Activated CD4-positive, alpha-beta memory T cell treated with anti-CD3 and anti-CD28 coated beads for 36 hours (primary cell): ENCODE measurements around the gene STEAP2. TPM values are rescaled to one million over a fixed set of nuclear protein-coding genes. Genes with fewer than 3 reads are reported as not detected.

Experiments
- CTCF ChIA-PET: fragments of 350-600 bp; sonication (Branson Sonifier 250); formaldehyde crosslinking; loops from one replicate; lab custom pipeline; 2021; ENCODE audit warnings: antibody characterized with exemption, inconsistent platforms; lab: Charles Lee
- POLR2A ChIA-PET: fragments of 350-600 bp; sonication (Branson Sonifier 250); formaldehyde crosslinking; loops from one replicate; lab custom pipeline; 2021; ENCODE audit warnings: antibody characterized with exemption; lab: Charles Lee
- DNase-seq: peaks from one replicate; pipeline ENCODE4 v3.0.0-alpha.2; 2020
- H3K27ac Mint-ChIP-seq: one replicate; pipeline ENCODE4 v1.8.0; 2021; ENCODE audit warnings: mixed read lengths
- H3K27me3 Mint-ChIP-seq: one replicate; pipeline ENCODE4 v1.8.0; 2021; ENCODE audit warnings: mixed read lengths
- H3K36me3 Mint-ChIP-seq: one replicate; pipeline ENCODE4 v1.8.0; 2021; ENCODE audit warnings: mixed read lengths
- H3K4me1 Mint-ChIP-seq: one replicate; pipeline ENCODE4 v1.8.0; 2021; ENCODE audit warnings: low read depth, mixed read lengths
- H3K4me3 Mint-ChIP-seq: one replicate; pipeline ENCODE4 v1.8.0; 2021; ENCODE audit warnings: mild to moderate bottlenecking, mixed read lengths
- H3K9me3 Mint-ChIP-seq: one replicate; pipeline ENCODE4 v1.8.0; 2021; ENCODE audit warnings: mixed read lengths
- intact Hi-C: fragments of 100-400 bp; cut with micrococcal nuclease; formaldehyde crosslinking; loops from one replicate; pipeline ENCODE4 v1.15.1; 2023
- total RNA-seq, 2 experiments: library from RNA; stranded (reverse); gene quantifications; one replicate each; pipeline ENCODE4 v1.2.3, GENCODE V29; 2021

Gene STEAP2
- not detected for total RNA-seq

- intact Hi-C loops = loop anchor here (5.0 kb wide), 1 partner anchor 59 kb away; the partner anchor contains the start of gene STEAP1
- H3K27ac Mint-ChIP-seq = no peak within 1 kb of the TSS
- CTCF ChIA-PET = interaction anchor here (0.8 to 1.7 kb wide), 6 partner anchors 15 to 216 kb away, joined by 3 to 7 read pairs (median 4); partner anchors contain the start of gene STEAP1
Observed at GRCh38 chr7:90211391-90212148, at the start of gene STEAP2. TSS of gene STEAP2 (plus strand) at chr7:90211740. CDS start at chr7:90225083, 13,343 bp downstream.

DNA sequence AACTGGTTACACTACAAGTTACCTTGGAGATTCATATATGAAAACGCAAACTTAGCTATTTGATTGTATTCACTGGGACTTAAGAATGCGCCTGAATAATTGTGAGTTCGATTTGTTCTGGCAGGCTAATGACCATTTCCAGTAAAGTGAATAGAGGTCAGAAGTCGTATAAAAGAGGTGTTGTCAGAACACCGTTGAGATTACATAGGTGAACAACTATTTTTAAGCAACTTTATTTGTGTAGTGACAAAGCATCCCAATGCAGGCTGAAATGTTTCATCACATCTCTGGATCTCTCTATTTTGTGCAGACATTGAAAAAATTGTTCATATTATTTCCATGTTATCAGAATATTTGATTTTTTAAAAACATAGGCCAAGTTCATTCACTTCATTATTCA, 48.0 kb upstream of the STEAP2 start:
- Mint-ChIP-seq H3K36me3 (no peaks in the 10 kb centered on the region), H3K4me1 (no peaks in the 10 kb centered on the region), H3K27me3 (peaks cover 16% of the 10 kb centered on the region), H3K9me3 (no peaks in the 10 kb centered on the region), H3K4me3 (no peak overlapping the region), H3K27ac (no peak overlapping the region)
- intact Hi-C loops = no loop called here
- ChIA-PET CTCF (interaction anchor here (0.7 to 1.2 kb wide), 2 partner anchors 10 to 1372 kb away, joined by 3 to 4 read pairs; partner anchors contain the start of gene STEAP1), POLR2A (no interaction called here)
- DNase-seq = no peak

More at GRCh38 chr7:90211391-90212148, at the start of gene STEAP2:
- POLR2A ChIA-PET = no interaction called here
- H3K27me3 Mint-ChIP-seq = peaks cover 21% of the 10 kb centered on the region
- no peaks in the 10 kb centered on the region for H3K9me3 Mint-ChIP-seq
- H3K4me3 Mint-ChIP-seq = peak within 1 kb of the TSS; percentile 26
- H3K4me1 Mint-ChIP-seq = peaks cover 6% of the 10 kb centered on the region
- H3K36me3 Mint-ChIP-seq = no peaks in the 10 kb centered on the region
- DNase-seq = peak; percentile 41

DNA sequence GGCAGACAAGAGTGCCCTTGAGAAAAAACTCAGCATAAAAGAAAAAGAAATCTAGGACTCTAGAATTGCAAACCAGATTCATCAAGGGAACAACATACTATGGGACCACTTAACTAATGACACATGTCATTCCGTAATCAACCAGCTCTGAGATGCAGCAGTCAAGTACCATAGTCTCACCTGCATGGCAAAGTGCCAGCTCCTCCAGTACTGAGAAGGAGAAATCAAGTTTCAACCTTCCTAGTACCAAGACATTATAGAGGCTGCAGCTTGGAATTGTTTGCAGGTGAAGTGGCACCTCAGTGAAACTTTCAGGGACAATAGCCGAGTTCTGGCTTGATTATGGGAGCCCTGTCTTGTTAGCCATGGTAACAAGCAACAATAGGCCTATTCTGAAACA, 45.8 kb upstream of the STEAP2 start:
- H3K27ac Mint-ChIP-seq = no peak overlapping the region
- peaks cover 16% of the 10 kb centered on the region for H3K27me3 Mint-ChIP-seq
- intact Hi-C loops = no loop called here
- ChIA-PET CTCF (interaction anchor here (0.8 to 2.2 kb wide), 2 partner anchors 45 to 262 kb away, joined by 3 to 10 read pairs; partner anchors contain the start of gene STEAP2), POLR2A (no interaction called here)
- H3K4me1 Mint-ChIP-seq = no peaks in the 10 kb centered on the region
- H3K9me3 Mint-ChIP-seq = no peaks in the 10 kb centered on the region
- H3K4me3 Mint-ChIP-seq = no peak overlapping the region
- no peak for DNase-seq
- no peaks in the 10 kb centered on the region for H3K36me3 Mint-ChIP-seq

DNA sequence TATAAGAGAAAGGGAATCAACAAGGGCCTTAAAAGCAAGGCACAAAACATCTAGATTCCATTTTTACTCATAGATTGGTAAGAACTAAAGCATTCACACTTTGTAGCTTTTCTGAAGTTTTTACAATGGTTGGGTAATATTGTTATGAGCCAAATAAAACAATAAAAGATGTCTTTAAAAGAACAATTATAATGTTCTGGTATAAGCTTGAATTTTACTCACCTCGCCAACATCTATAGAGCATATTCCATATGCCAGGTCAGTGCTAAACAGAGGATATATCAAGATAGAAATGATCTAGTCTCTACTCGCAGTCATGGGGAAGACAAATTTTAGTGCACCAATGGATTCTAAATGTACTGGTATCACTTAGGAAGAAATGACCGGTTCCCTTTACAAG, 45.4 kb upstream of the STEAP2 start:
- DNase-seq = no peak
- H3K4me1 Mint-ChIP-seq = no peaks in the 10 kb centered on the region
- H3K27ac Mint-ChIP-seq = no peak overlapping the region
- H3K4me3 Mint-ChIP-seq = no peak overlapping the region
- intact Hi-C loops = no loop called here
- H3K36me3 Mint-ChIP-seq = no peaks in the 10 kb centered on the region
- POLR2A ChIA-PET = no interaction called here
- CTCF ChIA-PET = interaction anchor here (0.9 to 2.2 kb wide), 2 partner anchors 8 to 262 kb away, joined by 3 to 10 read pairs; no protein-coding TSS in a partner anchor
- no peaks in the 10 kb centered on the region for H3K9me3 Mint-ChIP-seq
- H3K27me3 Mint-ChIP-seq = peaks cover 20% of the 10 kb centered on the region

DNA sequence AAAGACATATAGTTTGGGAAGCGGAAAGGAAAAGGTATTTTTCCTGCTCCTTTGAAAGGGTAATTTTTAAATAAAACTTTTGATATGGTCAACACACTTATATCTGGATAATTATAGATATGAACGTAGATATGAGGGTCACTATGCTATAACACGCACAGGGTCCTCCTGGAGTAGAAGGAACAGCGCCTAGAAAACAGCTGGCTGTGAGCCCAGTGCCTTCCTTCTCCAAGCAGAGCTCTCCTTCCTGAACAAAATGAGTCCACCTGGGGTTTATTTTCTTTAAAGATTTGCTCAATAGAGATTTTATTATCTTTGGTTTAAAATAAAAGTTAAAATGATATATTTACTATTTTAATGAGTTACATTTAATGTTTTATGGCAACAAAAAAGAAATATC, 44.2 kb upstream of the STEAP2 start:
- Mint-ChIP-seq H3K4me3 (no peak overlapping the region), H3K27ac (no peak overlapping the region)

DNA sequence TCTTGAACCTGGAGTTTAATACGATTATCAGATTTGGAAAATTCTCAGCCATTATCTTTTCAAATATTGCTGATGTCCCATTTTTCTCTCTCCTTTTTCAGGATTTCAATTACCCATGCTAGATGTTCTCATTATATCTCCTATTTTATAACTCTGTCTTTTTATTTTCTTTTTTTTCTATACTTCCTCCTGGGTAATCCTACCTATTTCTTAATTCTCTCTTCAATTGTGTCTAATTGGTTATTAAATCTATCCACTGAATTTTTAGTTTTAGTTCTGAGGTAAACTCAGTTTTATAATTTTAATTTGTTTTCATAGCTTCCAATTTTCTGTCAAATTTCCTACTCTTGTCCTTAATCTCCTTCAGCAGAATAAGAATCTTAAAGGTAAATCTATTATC, 41.6 kb upstream of the STEAP2 start:
- Mint-ChIP-seq H3K27me3 (peaks cover 13% of the 10 kb centered on the region), H3K4me1 (peaks cover 2% of the 10 kb centered on the region), H3K9me3 (no peaks in the 10 kb centered on the region), H3K36me3 (no peaks in the 10 kb centered on the region), H3K4me3 (no peak overlapping the region), H3K27ac (no peak overlapping the region)
- ChIA-PET POLR2A (no interaction called here), CTCF (interaction anchor here (0.7 to 1.0 kb wide), 2 partner anchors 8 to 1964 kb away, joined by 3 to 4 read pairs; no protein-coding TSS in a partner anchor)
- DNase-seq = no peak
- intact Hi-C loops = loop anchor here (10.0 kb wide), 1 partner anchor 1165 kb away; no protein-coding TSS in a partner anchor

More for the DNA sequence above, 44.2 kb upstream of the STEAP2 start:
- no peaks in the 10 kb centered on the region for H3K9me3 Mint-ChIP-seq
- H3K27me3 Mint-ChIP-seq = peaks cover 28% of the 10 kb centered on the region
- H3K4me1 Mint-ChIP-seq = no peaks in the 10 kb centered on the region
- POLR2A ChIA-PET = no interaction called here
- CTCF ChIA-PET = interaction anchor here (1.5 kb wide), 1 partner anchor 13 kb away, joined by 3 read pairs; the partner anchor contains the start of gene STEAP1
- no peak for DNase-seq
- H3K36me3 Mint-ChIP-seq = no peaks in the 10 kb centered on the region
- intact Hi-C loops = no loop called here

- no peaks in the 10 kb centered on the region for H3K36me3 Mint-ChIP-seq
- H3K27ac Mint-ChIP-seq = no peak overlapping the region
- ChIA-PET POLR2A (no interaction called here), CTCF (no interaction called here)
- peaks cover 13% of the 10 kb centered on the region for H3K27me3 Mint-ChIP-seq
- peaks cover 2% of the 10 kb centered on the region for H3K4me1 Mint-ChIP-seq
- no peak overlapping the region for H3K4me3 Mint-ChIP-seq
- peaks cover 3% of the 10 kb centered on the region for H3K9me3 Mint-ChIP-seq
- intact Hi-C loops = loop anchor here (10.0 kb wide), 1 partner anchor 1167 kb away; no protein-coding TSS in a partner anchor
- no peak for DNase-seq
Observed at GRCh38 chr7:90172121-90172520, 39.4 kb upstream of the STEAP2 start.

- Mint-ChIP-seq H3K36me3 (no peaks in the 10 kb centered on the region), H3K27ac (no peak overlapping the region), H3K4me1 (peaks cover 2% of the 10 kb centered on the region), H3K27me3 (peaks cover 13% of the 10 kb centered on the region), H3K4me3 (no peak overlapping the region), H3K9me3 (peaks cover 3% of the 10 kb centered on the region)
- ChIA-PET CTCF (no interaction called here), POLR2A (no interaction called here)
- intact Hi-C loops = loop anchor here (10.0 kb wide), 1 partner anchor 1168 kb away; no protein-coding TSS in a partner anchor
- DNase-seq = no peak
Observed at GRCh38 chr7:90172624-90173023, 38.9 kb upstream of the STEAP2 start.

GRCh38 chr7:90173127-90173844, 38.3 kb upstream of the STEAP2 start:
- intact Hi-C loops = loop anchor here (10.0 kb wide), 1 partner anchor 1168 kb away; no protein-coding TSS in a partner anchor
- no peak overlapping the region for H3K4me3 Mint-ChIP-seq

GRCh38 chr7:90175667-90176066, 35.9 kb upstream of the STEAP2 start:
- H3K9me3 Mint-ChIP-seq = peaks cover 3% of the 10 kb centered on the region
- H3K4me1 Mint-ChIP-seq = peaks cover 18% of the 10 kb centered on the region
- ChIA-PET CTCF (no interaction called here), POLR2A (no interaction called here)
- no peaks in the 10 kb centered on the region for H3K36me3 Mint-ChIP-seq
- H3K27me3 Mint-ChIP-seq = peaks cover 11% of the 10 kb centered on the region
- DNase-seq = no peak
- H3K27ac Mint-ChIP-seq = no peak overlapping the region
- intact Hi-C loops = loop anchor here (5.0 to 10.0 kb wide), 2 partner anchors 67 to 1171 kb away; no protein-coding TSS in a partner anchor
- H3K4me3 Mint-ChIP-seq = no peak overlapping the region

More at GRCh38 chr7:90173127-90173844, 38.3 kb upstream of the STEAP2 start:
- Mint-ChIP-seq H3K9me3 (peaks cover 3% of the 10 kb centered on the region), H3K36me3 (no peaks in the 10 kb centered on the region), H3K27ac (no peak overlapping the region), H3K27me3 (peaks cover 13% of the 10 kb centered on the region), H3K4me1 (peaks cover 2% of the 10 kb centered on the region)
- ChIA-PET POLR2A (no interaction called here), CTCF (no interaction called here)
- DNase-seq = no peak

- CTCF ChIA-PET = no interaction called here
- Mint-ChIP-seq H3K27ac (no peak overlapping the region), H3K4me1 (peaks cover 19% of the 10 kb centered on the region), H3K36me3 (no peaks in the 10 kb centered on the region), H3K27me3 (peaks cover 8% of the 10 kb centered on the region), H3K9me3 (peaks cover 3% of the 10 kb centered on the region), H3K4me3 (no peak overlapping the region)
- DNase-seq = no peak
- intact Hi-C loops = loop anchor here (5.0 to 10.0 kb wide), 2 partner anchors 66 to 1171 kb away; no protein-coding TSS in a partner anchor
- POLR2A ChIA-PET = no interaction called here
Observed at GRCh38 chr7:90176195-90176594, 35.3 kb upstream of the STEAP2 start.
